HG03025 (cell line): ENCODE measurements around the gene TRIM13.
"Not testable (repeated sequence)": the region's sequence is repeated elsewhere in the genome, so short reads cannot be mapped to it uniquely, and the experiment has no call there.

Experiments
- ATAC-seq: cut with Tn5 transposase; IDR thresholded peaks from one replicate; pipeline ENCODE4 v1.9.1; 2021; ENCODE audit warnings: mild to moderate bottlenecking, moderate library complexity; ENCODE audit not compliant: unreplicated experiment, low FRiP score

Gene TRIM13, protein sequence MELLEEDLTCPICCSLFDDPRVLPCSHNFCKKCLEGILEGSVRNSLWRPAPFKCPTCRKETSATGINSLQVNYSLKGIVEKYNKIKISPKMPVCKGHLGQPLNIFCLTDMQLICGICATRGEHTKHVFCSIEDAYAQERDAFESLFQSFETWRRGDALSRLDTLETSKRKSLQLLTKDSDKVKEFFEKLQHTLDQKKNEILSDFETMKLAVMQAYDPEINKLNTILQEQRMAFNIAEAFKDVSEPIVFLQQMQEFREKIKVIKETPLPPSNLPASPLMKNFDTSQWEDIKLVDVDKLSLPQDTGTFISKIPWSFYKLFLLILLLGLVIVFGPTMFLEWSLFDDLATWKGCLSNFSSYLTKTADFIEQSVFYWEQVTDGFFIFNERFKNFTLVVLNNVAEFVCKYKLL

DNA sequence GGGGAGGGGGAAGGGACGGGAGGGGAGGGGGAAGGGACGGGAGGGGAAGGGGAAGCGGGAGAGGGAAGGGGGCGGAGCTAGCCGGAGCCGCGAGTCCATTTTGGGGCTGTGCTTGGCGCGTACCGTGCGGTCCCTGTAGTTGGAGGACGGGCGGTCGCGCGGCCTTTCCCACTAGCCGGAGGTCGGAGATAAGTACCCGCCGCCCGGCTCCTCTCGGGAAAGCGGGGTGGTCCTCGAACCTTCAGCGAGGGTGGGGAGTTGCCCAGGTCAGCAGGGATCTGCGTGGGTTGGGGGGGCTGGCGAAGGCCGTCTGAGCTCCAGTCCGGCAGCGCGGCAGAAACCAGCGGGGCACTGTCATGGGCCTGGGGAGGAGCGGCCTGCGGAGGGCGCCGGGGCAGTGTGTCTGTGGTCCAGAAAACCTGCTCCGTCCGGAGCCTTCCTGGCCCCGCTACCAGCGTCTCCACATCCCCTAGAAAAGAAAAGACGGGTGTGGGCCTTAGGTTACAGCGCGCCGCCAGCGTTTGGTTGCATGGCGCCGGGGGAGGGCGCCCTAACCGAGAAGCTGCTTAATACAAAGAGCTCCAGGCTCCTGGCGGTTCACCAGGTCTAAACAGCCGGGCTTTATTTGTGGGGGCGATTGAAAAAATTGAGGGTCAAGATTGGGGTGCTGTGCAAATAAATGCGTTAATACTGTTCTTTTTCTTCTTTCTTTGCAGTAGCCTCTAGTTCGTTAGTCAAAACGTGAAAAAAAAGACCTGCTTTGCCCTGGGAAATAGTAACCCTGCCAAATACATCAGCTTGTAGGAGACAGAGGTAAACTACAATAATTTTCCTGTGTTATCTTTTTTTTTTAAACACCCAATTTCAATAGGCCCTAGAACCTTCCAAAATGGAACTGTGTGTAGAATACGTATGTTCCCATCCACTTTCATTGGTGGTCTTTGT, at the start of gene TRIM13:
TRIM13 (plus strand) TSS at position 92 of the 945 bp plus-strand sequence. CDS start 14,899 bp downstream, outside the sequence.
- ATAC-seq: peak; percentile 73

DNA sequence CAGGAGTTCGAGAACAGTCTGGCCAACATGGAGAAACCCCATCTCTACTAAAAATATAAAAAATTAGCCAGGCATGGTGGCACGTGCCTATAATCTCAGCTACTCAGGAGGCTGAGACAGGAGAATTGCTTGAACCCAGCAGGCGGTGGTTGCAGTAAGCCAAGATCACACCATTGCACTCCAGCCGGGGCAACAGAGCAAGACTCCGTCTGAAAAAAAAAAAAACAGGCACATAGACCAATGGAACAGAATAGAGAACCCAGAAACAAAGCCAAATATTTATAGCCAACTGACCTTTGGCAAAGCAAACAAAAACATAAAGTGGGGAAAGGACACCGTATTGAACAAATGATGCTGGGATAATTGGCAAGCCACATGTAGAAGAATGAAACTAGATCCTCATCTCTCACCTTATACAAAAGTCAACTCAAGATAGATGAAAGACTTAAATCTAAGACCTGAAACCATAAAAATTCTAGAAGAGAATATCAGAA, 48.0 kb upstream of the TRIM13 start:
- not testable (repeated sequence) for ATAC-seq

DNA sequence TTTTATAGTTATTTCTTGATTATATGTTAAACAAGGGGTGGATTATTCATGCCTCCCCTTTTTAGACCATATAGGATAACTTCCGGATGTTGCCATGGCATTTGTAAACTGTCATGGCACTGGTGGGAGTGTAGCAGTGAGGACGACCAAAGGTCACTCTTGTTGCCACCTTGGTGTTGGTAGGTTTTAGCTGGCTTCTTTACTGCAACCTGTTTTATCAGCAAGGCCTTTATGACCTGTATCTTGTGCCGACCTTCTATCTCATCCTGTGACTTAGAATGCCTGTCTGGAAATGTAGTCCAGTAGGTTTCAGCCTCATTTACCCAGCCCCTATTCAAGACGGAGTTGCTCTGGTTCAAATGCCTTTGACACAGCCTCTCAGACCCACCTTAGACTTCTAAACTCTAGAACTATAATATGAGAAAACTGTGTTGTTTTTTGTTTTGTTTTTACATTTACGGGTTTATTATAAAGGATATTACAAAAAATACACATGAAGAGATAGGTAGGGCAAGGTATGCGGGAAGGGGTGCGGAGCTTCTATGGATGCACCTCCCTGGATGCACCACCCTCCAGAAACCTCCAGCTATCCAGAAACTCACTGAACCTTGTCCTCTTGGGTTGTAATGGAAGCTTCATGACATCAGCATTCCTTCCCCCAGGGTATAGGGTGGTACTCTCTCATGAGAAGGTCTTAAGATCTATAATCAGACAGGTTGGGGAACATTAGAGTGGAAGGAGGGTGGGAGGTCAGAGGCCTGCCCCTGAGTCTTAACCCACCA, 44.9 kb upstream of the TRIM13 start:
- ATAC-seq: no peak

DNA sequence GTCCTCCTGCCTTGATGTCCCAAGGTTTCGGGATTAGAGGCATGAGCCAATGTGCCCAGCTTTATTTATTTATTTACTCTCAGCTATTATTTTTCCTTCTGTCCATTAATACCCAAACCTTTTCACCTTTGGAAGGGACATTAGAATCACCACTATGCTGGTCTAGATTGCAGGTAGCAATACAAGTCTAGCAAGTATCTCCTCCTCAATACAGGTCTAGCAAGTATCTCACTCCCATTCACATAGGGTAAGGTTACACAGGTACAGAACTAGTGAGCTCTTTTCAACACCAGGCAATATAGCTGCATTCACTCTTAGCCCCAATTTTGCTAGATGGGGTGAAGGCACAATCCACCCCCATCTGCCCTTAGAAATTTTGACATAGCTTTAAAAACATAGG, 43.3 kb upstream of the TRIM13 start:
- no peak for ATAC-seq

DNA sequence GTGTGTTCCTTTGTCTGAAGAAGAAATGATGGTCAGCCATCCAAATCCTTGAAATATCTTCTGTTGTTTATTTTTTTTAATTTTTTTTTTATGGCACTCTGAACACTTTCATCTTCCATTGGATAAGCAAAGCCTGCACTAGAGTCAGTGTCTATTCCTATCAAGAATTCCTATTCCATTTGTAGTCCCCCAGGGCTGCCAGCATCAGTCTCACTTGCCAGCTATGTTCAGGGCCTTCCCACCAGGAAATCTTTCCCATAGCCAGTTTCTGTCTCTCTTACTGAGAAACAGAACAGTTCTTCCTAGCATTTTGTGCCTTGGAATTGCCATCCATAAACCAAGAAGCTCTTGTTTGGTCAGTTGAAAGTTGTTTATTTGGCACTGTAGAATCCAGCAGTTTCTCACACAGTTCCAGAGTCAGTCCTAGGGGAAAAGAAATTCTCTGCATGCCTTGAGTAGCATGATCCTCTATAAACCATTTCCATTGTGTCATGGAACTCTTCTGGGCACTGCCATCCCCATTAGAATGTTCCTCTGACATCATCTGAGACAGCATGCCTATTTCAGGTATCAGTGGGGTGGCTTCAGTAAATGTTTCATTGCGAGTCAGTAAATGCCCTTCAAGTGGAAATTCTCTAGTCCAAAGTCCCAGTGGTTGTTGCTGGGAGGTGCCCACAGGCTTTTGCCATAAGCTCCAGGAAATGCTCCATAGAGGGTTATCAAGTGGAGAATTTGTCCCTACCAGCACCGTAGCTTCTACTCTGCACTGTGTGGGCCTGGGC, 42.0 kb upstream of the TRIM13 start:
- no peak for ATAC-seq

DNA sequence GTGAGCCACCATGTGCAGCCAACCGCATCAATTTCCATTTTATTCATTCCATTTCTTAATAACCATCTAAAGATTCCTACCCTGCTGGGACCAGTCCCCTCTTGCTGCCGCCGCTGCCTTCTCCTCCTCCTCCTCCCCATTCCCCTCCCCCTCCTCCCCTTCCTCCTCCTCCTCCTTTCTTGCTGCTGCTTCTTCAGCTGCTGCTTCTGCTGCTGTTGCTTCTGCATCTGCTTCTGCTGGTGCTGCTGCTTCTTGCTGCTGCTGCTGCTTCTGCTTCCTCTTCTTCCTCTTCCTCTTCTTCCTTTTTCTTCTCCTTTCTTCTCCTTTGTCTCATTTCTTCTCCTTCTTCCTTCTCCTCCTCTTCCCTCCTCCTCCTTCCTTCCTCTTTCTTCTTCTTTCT, 40.7 kb upstream of the TRIM13 start:
- no peak for ATAC-seq

DNA sequence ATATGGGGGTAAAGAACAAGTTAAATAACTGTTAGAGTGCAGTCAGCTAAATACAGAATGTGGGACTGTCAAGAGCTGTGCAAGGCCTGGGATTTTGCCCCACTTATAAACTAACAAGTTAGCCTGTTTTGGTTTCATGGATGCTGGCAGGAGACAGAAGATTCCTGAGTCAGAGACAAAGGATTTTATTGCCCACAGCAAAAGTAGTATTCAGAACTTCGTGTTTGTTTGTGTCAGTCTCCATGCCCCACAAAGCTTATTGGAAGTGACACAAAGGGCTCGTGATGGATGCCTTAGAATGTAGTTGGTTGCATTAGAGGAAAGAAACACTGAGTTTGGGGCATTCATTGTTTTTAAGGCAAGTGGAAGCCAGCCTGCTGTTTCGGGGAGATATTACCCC, 38.5 kb upstream of the TRIM13 start:
- ATAC-seq: no peak

DNA sequence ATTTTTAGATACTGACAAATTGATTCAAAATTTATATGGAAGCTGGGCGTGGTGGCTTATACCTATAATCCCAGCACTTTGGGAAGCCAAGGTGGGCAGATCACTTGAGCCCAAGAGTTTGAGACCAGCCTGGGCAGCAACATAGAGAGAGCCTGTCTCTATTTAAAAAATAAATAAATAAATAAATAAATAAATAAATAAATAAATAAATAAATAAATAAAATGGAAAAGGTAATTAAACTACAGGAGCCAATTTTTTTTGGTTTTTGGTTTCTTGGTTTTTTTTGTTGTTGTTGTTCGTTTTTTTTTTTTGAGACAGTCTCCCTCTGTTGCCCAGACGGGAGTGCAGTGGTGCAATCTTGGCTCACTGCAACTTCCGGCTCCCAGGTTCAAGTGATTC, 29.4 kb upstream of the TRIM13 start:
- no peak for ATAC-seq

DNA sequence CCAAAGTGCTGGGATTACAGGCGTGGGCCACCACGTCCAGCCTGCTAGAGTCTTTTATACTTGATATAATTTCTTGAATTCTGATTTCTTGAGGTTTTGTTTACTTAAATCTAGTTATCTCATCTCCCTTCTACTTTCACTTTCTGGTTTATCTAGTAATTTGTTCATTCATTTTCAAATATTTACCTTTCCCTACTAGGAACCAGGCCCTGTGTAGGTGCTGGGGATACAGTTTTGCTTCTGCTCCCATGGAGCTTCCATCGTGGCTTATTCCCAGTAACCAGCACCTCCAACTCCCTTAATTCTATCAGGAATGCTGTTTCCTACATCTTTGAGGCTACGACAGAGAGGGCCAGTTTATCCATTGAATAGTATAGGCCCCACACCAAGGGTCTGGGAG, 24.1 kb upstream of the TRIM13 start:
- ATAC-seq: no peak

DNA sequence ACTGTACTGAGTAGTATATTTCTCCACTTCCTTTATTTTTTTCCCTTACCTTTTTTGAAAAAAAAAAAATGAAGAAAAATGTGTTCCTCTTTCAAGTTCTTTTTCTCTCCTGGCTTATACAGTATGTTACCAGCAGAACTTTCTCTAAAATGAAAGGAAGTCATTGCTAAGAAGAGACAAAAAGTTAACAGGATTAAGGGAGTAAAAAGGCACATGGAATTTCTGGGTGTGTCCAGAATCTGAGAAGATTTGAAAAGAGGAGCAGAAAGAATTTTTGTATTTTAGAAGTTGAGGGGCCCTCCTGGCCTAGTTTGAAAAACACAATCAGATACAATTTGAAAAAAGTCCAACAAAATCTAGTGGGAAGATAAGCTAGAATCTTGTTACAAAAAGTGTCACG, 21.0 kb upstream of the TRIM13 start:
- no peak for ATAC-seq

DNA sequence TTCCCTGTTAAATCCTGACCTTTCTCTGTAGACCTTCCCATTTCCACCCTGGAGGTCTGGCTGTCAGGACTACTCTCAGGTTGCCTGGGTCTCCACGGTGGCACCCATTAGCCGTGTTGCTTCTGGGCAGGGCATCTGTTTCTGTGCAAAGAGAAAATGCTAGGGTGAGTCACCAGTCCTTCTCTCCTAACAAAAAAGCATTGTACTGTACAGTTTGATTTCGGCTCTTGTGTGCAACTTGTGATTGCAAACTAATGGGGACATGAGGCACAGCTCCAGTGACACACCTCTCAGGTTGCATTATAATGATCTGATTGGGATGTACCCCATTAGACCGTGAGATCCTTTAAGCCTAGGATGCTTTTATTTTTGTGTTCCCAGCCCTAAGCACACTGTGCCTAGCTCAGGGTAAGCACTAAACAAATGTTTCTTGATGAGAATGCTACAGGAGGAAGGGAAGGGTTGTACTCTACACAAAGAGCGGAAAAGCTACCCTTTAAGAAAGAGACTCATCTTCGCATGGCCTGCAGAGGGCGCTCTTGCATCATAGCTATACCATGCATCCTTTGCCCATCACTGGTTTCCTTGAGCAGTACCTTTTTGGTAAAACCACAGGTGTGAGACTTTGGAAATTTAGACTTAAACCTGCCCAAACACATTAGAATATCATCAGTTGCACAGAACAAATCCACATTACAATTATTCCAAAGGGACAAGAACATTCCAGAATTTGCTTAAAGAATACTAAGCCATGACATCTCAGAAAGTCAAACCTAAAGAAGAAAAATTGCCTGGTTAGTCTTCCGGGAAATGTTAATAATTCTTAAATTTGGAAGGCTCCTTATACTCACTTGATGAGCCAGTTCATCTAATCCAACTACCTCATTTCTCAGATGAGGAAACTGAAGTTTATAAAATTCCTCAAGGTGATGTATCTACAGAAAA, 20.3 kb upstream of the TRIM13 start:
- no peak for ATAC-seq

DNA sequence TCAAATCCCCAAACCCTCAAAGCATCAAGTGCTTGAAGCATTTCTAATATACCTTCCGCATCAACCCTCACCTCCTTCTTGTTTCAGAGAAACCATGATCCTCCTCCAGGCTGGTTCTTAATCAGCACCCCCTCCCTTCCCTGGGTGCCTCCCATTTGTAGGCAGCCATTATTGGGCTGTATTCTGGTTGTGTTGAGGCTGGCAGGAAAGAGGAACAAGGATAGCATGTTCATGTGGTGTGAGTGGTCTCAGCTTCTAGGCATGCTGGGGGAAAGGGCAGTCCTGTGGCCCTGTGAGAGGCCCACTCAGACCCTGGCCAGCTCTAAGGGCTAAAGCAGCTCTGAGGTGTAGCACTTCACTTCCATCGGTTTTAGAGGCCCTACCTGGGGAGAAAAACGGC, 18.9 kb upstream of the TRIM13 start:
- ATAC-seq: no peak

DNA sequence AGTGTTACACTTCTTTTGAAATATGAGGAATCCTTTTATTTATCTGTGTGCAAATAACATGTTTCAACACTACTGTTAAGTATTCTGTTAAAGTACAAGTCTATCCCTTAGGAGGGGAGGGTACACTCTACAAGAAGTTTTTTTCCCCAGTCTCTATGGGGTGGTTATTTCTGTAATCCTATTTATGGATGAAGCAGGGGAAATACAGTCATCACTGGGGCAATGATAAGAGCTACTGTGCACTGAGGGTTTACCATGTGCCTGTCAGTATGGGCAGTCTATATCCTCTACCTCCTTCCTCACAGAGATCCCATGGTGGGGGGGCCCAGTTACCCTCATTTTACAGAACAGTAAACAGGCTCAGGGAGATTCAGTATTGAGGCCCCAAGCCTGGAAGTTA, 16.6 kb upstream of the TRIM13 start:
- no peak for ATAC-seq

DNA sequence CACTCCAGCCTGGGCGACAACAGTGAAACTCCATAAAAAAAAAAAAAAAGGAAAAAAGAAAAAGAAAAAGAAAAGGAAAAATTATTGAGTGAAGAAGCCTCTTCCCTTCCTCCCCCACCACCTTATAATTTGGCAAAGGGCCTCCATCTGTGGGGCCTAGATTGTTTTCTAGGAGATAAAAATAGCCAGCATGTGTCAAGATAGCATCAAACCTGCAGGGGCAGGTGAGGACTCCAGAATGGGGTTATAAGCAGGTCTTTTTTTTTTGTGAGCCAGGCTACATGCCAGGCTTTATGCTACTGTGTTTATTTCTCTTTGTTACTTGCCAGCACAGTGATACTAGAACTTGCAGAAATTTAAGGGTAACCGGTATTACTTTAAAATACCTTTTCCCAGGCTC, 11.7 kb upstream of the TRIM13 start:
- ATAC-seq: no peak

DNA sequence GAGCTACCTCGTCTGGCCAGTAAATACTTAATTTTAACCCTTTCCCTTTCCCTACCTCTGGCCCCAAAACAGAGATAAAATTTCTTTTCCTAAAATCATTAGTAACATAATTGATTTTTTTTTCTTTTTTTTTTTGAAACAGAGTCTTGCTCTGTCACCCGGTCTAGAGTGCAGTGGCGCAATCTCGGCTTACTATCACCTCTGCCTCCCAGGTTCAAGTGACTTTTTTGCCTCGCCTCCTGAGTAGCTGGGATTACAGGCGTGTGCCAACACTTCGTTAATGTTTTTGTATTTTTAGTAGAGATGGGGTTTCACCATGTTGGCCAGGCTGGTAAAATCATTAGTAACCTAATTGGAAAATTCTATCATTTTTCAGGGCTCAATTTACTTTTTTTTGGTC, 10.4 kb upstream of the TRIM13 start:
- ATAC-seq: no peak

DNA sequence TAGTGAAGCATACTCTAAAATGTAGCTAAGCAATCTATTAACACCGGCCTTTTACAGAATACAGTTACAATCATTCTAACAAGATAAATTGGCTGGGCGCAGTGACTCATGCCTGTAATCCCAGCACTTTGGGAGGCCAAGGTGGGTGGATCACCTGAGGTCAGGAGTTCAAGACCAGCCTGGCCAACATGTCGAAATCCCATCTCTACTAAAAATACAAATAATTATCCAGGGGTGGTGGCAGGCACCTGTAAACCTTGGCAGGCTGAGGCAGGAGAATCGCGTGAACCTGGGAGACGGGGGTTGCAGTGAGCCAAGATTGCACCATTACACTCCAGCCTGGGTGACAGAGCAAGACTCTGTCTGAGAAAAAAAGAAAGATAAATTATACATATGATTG, 6.2 kb upstream of the TRIM13 start:
- not testable (repeated sequence) for ATAC-seq

DNA sequence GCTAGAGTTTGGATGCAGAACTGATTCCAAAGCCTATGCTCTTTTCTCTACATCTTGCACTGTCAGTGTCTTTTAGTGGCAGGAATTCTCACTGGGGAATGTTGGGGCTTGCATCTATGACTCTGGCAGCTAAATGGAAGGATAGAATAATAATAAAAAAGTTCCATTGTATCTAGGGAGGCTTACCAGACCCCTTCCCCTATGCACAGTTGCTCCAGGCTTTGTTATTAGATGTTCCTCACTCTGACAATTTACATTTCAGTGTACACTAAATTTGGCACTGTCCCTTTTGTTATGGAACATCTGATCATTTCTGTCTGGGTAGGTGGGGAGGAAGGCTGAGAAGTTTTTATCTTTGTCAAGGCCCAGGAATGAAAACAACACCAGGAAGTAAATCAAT, 3.7 kb upstream of the TRIM13 start:
- ATAC-seq: no peak

DNA sequence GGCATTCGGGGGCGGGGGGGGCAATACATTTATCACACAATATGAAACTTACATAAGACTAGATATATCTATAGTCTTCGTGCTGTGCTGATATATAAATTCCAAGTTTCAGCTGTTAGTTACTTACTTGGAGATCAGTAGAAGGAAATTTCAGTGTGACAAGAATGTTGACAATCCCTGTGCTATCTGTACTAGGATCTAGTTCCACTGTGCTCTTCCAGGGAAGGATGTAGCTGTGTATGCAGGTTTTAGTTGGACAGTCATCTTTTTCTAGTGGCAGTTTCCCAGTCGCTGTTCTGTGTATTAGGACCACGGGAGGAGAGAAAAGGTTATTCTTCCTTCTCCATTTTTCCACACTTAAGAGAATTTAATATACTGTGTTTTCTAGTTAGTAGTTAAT, 3.2 kb upstream of the TRIM13 start:
- no peak for ATAC-seq

DNA sequence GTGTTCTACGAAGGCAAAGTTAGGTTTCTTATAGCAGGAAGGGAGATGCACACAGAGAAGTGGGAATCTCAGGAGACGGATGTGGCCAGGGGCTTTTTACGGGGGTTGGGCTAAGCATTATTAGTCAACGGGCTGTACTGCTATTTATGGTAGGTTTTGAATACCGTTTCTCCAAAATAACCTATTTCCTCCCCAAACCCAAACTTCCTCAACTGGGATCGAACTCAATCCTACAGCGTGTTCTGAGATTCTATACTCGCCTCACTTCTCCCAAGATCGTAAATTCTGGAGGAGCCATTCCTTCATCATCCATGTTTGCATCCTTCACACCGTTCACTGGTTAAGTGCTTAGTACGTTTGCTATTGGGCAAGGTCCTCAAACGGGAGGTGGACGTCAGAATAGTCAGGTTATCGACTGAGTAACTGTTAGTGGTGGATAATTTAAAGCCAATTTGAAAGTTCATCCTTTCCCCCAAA, 1.2 kb upstream of the TRIM13 start:
- no peak for ATAC-seq
